H1 (cell line): ENCODE data around the gene KIF5A. TPM values are rescaled to one million over a fixed set of nuclear protein-coding genes. Genes with fewer than 3 reads are reported as not detected.
A peak's percentile ranks its signal among the peaks of the same experiment; 100 is the strongest.

Source experiments
- CTCF ChIA-PET: fragments of 300-600 bp; sonication (Branson Sonifier 250); formaldehyde crosslinking; loops from one replicate; lab custom pipeline; 2021; ENCODE audit not compliant: partially characterized antibody; lab: Charles Lee
- POLR2A ChIA-PET: fragments of 300-600 bp; sonication (Branson Sonifier 250); formaldehyde crosslinking; loops from one replicate; lab custom pipeline; 2021; ENCODE audit warnings: inconsistent platforms; ENCODE audit not compliant: partially characterized antibody; lab: Charles Lee
- DNase-seq, 2 experiments: peaks; one replicate each; pipeline versions ENCODE4 v3.0.0 to v3.0.0-alpha.2; 2010 to 2022; ENCODE audit warnings: low spot score in 2 of 2, low read depth in 1 of 2, mixed read lengths in 1 of 2
- FAIRE-seq: peaks from 2 replicates; lab custom pipeline; 2011; peaks lifted over from hg19 to GRCh38; lab: Jason Lieb, UNC
- H2AFZ ChIP-seq: 2 replicates; pipeline ENCODE4 v1.8.1; 2012; ENCODE audit warnings: low read length, inconsistent platforms
- H2AK5ac ChIP-seq: 2 replicates; pipeline ENCODE4 v1.6.1; 2013; ENCODE audit warnings: low read depth, low read length
- H2BK120ac ChIP-seq: replicated peaks from 2 replicates; pipeline ENCODE3; 2013; ENCODE audit warnings: low read depth, low read length, inconsistent platforms
- H2BK12ac ChIP-seq: 2 replicates; pipeline ENCODE4 v1.6.1; 2013; ENCODE audit warnings: low read depth, low read length
- H2BK15ac ChIP-seq: 2 replicates; pipeline ENCODE4 v1.6.1; 2013; ENCODE audit warnings: low read length
- H2BK20ac ChIP-seq: 2 replicates; pipeline ENCODE4 v1.6.1; 2013; ENCODE audit warnings: low read length
- H2BK5ac ChIP-seq: 2 replicates; pipeline ENCODE4 v1.6.1; 2013; ENCODE audit warnings: low read depth, low read length
- H3K14ac ChIP-seq: 2 replicates; pipeline ENCODE4 v1.6.1; 2013; ENCODE audit warnings: inconsistent platforms; ENCODE audit not compliant: insufficient read length
- H3K18ac ChIP-seq: 2 replicates; pipeline ENCODE4 v1.6.1; 2013; ENCODE audit warnings: low read length; ENCODE audit errors: extremely low read depth
- H3K23ac ChIP-seq: 2 replicates; pipeline ENCODE4 v1.6.1; 2013; ENCODE audit warnings: inconsistent platforms; ENCODE audit not compliant: insufficient read length
- H3K23me2 ChIP-seq: 2 replicates; pipeline ENCODE4 v1.6.1; 2013; ENCODE audit warnings: low read depth, low read length
- H3K27ac ChIP-seq: 2 replicates; pipeline ENCODE4 v1.6.1; 2011; ENCODE audit warnings: low read depth, low read length, inconsistent platforms
- H3K27me3 ChIP-seq, 4 experiments: replicated peaks in 1 of 4; 1 replicate in 1 of 4; 2 replicates in 3 of 4; pipeline versions ENCODE4 v1.6.1 to v1.8.1; 2011 to 2013; ENCODE audit warnings: low read length in 3 of 4, mild to moderate bottlenecking in 3 of 4, inconsistent platforms in 2 of 4, mixed read lengths in 2 of 4, moderate library complexity in 1 of 4; ENCODE audit not compliant: control insufficient read depth in 3 of 4, insufficient read depth in 3 of 4; ENCODE audit errors: extremely low read depth in 1 of 4
- H3K36me3 ChIP-seq, 4 experiments: 2 replicates each; pipeline versions ENCODE4 v1.6.1 to v1.8.1; 2011 to 2013; ENCODE audit warnings: mild to moderate bottlenecking in 4 of 4, low read length in 3 of 4, moderate library complexity in 2 of 4, control low read depth in 1 of 4, inconsistent platforms in 1 of 4; ENCODE audit not compliant: insufficient read depth in 4 of 4, control insufficient read depth in 2 of 4
- H3K4ac ChIP-seq: replicated peaks from 2 replicates; pipeline ENCODE3; 2013; ENCODE audit warnings: low read length, low read depth, mixed read lengths, inconsistent platforms; ENCODE audit not compliant: insufficient read length
- H3K4me1 ChIP-seq, 4 experiments: replicated peaks in 1 of 4; 1 replicate in 1 of 4; 2 replicates in 3 of 4; pipeline versions ENCODE4 v1.6.1 to v1.8.1; 2011 to 2013; ENCODE audit warnings: low read length in 3 of 4, inconsistent platforms in 2 of 4, mixed read lengths in 1 of 4; ENCODE audit not compliant: insufficient read depth in 4 of 4, control insufficient read depth in 3 of 4
- H3K4me2 ChIP-seq, 2 experiments: 2 replicates each; pipeline versions ENCODE4 v1.6.1 to v1.8.1; 2011 to 2013; ENCODE audit warnings: low read depth in 2 of 2, low read length in 2 of 2, control low read depth in 1 of 2, inconsistent platforms in 1 of 2, mild to moderate bottlenecking in 1 of 2; ENCODE audit not compliant: insufficient read depth in 1 of 2
- H3K4me3 ChIP-seq, 4 experiments: fragments of 200-600, 300-600 bp in 1 of 4; sonication (generic), shearing (Covaris generic), sonication (Bioruptor Twin) in 1 of 4; 2 replicates each; pipeline versions ENCODE4 v1.5.1 to v1.8.1; 2011 to 2016; ENCODE audit warnings: low read length in 4 of 4, low read depth in 3 of 4, control low read depth in 2 of 4, inconsistent platforms in 2 of 4, mild to moderate bottlenecking in 2 of 4, mixed read lengths in 1 of 4, moderate library complexity in 1 of 4; ENCODE audit not compliant: insufficient read depth in 2 of 4; ENCODE audit errors: extremely low read depth in 1 of 4
- H3K56ac ChIP-seq: replicated peaks from 2 replicates; pipeline ENCODE3; 2013; ENCODE audit warnings: low read depth, mild to moderate bottlenecking, mixed read lengths, low read length, inconsistent platforms; ENCODE audit not compliant: insufficient read length
- H3K79me1 ChIP-seq: 2 replicates; pipeline ENCODE4 v1.6.1; 2013; ENCODE audit warnings: low read depth, low read length, control low read depth
- H3K79me2 ChIP-seq, 2 experiments: 2 replicates each; pipeline versions ENCODE4 v1.6.1 to v1.8.1; 2012 to 2013; ENCODE audit warnings: low read length in 2 of 2, mild to moderate bottlenecking in 2 of 2, inconsistent platforms in 1 of 2; ENCODE audit not compliant: insufficient read depth in 2 of 2, control insufficient read depth in 1 of 2
- H3K9ac ChIP-seq, 4 experiments: replicated peaks in 1 of 4; 1 replicate in 1 of 4; 2 replicates in 3 of 4; pipeline versions ENCODE4 v1.6.1 to v1.8.1; 2011 to 2013; ENCODE audit warnings: low read depth in 3 of 4, low read length in 3 of 4, control low read depth in 2 of 4, mild to moderate bottlenecking in 2 of 4, moderate library complexity in 2 of 4, inconsistent platforms in 1 of 4; ENCODE audit errors: extremely low read depth in 1 of 4
- H3K9me3 ChIP-seq, 2 experiments: 2 replicates each; pipeline versions ENCODE4 v1.6.1 to v1.8.1; 2012 to 2013; ENCODE audit warnings: mild to moderate bottlenecking in 2 of 2, moderate library complexity in 2 of 2, control low read depth in 1 of 2, inconsistent platforms in 1 of 2, low read depth in 1 of 2, low read length in 1 of 2, mixed read lengths in 1 of 2; ENCODE audit not compliant: insufficient read depth in 2 of 2
- H4K20me1 ChIP-seq, 2 experiments: replicated peaks in 1 of 2; 2 replicates each; pipeline versions ENCODE3 to v1.8.1; 2011 to 2013; ENCODE audit warnings: inconsistent platforms in 2 of 2, low read length in 2 of 2, mild to moderate bottlenecking in 1 of 2; ENCODE audit not compliant: insufficient read depth in 2 of 2, control insufficient read depth in 1 of 2
- H4K5ac ChIP-seq: 2 replicates; pipeline ENCODE4 v1.6.1; 2013; ENCODE audit warnings: low read length, low read depth, mixed read lengths, inconsistent platforms; ENCODE audit not compliant: insufficient read length
- H4K8ac ChIP-seq: 2 replicates; pipeline ENCODE4 v1.8.0; 2013; ENCODE audit warnings: mild to moderate bottlenecking, moderate library complexity, low read length, inconsistent platforms; ENCODE audit not compliant: insufficient read depth; ENCODE audit errors: extremely low read depth
- H4K91ac ChIP-seq: replicated peaks from 2 replicates; pipeline ENCODE3; 2013; ENCODE audit warnings: low read length, mixed read lengths, inconsistent platforms; ENCODE audit not compliant: insufficient read length
- CREB1 ChIP-seq: IDR thresholded peaks from 2 replicates; pipeline ENCODE4 v1.6.1; 2012; ENCODE audit warnings: inconsistent platforms
- RAD21 ChIP-seq, 2 experiments: IDR thresholded peaks in 1 of 2; conservative IDR thresholded peaks in 1 of 2; 2 replicates each; pipeline ENCODE4 v1.6.1; 2011; ENCODE audit warnings: low read depth in 2 of 2, low read length in 2 of 2, improper control_type of control experiment in 1 of 2, inconsistent platforms in 1 of 2, mild to moderate bottlenecking in 1 of 2, moderate library complexity in 1 of 2
- RNF2 ChIP-seq: fragments of 200-900, 300-1000 bp; sonication (generic); IDR thresholded peaks from 2 replicates; pipeline ENCODE4 v1.7.1; 2016; ENCODE audit warnings: borderline replicate concordance, low read depth, mild to moderate bottlenecking, antibody characterized with exemption, low read length; ENCODE audit not compliant: poor library complexity, severe bottlenecking; ENCODE audit errors: missing control alignments
- SUZ12 ChIP-seq: fragments of 200-600 bp; sonication (generic); IDR thresholded peaks from 2 replicates; pipeline ENCODE4 v1.6.1; 2012; ENCODE audit warnings: mild to moderate bottlenecking, inconsistent platforms, low read length, moderate library complexity, mixed read lengths
- TAF1 ChIP-seq: IDR thresholded peaks from 2 replicates; pipeline ENCODE4 v1.6.1; 2011; ENCODE audit warnings: mild to moderate bottlenecking, low read depth, low read length
- TEAD4 ChIP-seq: IDR thresholded peaks from 2 replicates; pipeline ENCODE4 v1.6.1; 2012; ENCODE audit warnings: low read depth, low read length, inconsistent platforms, mixed read lengths
- YY1 ChIP-seq: IDR thresholded peaks from 2 replicates; pipeline ENCODE4 v1.6.1; 2011; ENCODE audit warnings: low read depth, mild to moderate bottlenecking, low read length
- WGBS, 2 experiments: shearing (Covaris generic) in 1 of 2; methylation state at CpG; one replicate each; pipeline versions ENCODE4 v1.1.6 to v1.1.7; 2013 to 2015; ENCODE audit warnings: low lambda C conversion rate in 2 of 2, mixed read lengths in 2 of 2, inconsistent platforms in 1 of 2, low coverage in 1 of 2, missing lambda C conversion rate in 1 of 2; ENCODE audit not compliant: insufficient replicate concordance in 2 of 2, insufficient coverage in 1 of 2, insufficient read length in 1 of 2; ENCODE audit errors: extremely low coverage in 1 of 2, missing lambda C conversion rate in 1 of 2; 5-methylcytosine and 5-hydroxymethylcytosine counted together
- polyA plus RNA-seq, 7 experiments: library from polyadenylated mRNA; depleted of rRNA in 3 of 7; stranded (reverse) in 5 of 7; unstranded in 2 of 7; fragments of >200 nt in 5 of 7; fragments of 200-250 nt in 2 of 7; gene quantifications; 1 replicate in 5 of 7; 2 replicates in 1 of 7; 4 replicates in 1 of 7; pipeline versions ENCODE4 v1.2.1 to v1.2.3, GENCODE V29; 2011 to 2013; ENCODE audit warnings: missing spikeins in 2 of 7, mixed read lengths in 2 of 7
- total RNA-seq: library from RNA; stranded (reverse); fragmentation: NEBNext Ultra II Directional; extraction: Animal tissue kit (Norgen Biotek cat#: 25700); gene quantifications from 2 replicates; pipeline ENCODE4 v1.2.1, GENCODE V29; 2021

KIF5A gene
- total and polyA plus RNA-seq, 2 of the 8 experiments (the other 6 are each of a cell fraction or from before 2014, with no cell fraction given) = 10.7 to 21.9 TPM

DNA sequence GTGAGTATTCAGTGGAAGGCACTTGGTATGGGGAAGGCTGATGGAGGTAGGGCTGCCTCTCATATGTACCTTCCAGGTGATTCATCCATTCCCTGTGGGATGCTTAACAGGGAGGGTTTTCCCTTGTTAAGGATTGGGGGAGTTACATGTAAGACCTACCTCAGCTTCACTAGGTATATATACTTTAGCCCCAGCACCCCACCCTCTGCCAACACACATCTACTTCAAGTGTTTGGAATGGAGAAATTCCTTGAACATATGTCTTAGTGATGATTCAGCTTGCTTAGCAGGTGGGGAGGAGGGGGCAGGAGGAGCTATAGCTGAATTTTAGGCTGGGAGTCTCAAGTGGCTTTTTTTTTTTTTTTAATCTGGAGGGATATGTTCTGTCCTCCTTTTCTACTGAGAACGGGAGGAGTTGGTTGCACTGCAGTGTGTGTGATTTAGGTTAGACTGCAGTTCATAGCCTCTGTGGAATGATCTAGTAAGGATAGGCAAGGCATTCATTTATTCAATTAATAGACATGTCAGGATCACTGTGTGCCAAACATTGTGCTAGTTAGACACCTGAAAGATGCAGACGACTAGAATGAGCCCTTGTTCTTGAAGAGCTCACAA lies 42.8 kb downstream of the KIF5A start:
- Histone ChIP-seq H3K4me3 (peak overlapping the region in 1 of 4 experiments; percentile 95; a peak in 2 of 8 replicates), H3K4me1 (peaks cover 2 to 7% (median 3%) of the 10 kb centered on the region in 4 experiments; a peak in 6 of 7 replicates), H3K36me3 (peaks cover 0 to 8% (median 3%) of the 10 kb centered on the region in 4 experiments; a peak in 2 of 8 replicates), H4K91ac (no peak overlapping the region), H3K79me2 (peaks cover 5 to 20% of the 10 kb centered on the region in 2 experiments; a peak in 3 of 4 replicates), H3K9me3 (no peaks in the 10 kb centered on the region), H3K23ac (no peak overlapping the region), H2BK15ac (no peak overlapping the region), H3K4ac (no peak overlapping the region), H3K27me3 (no peaks in the 10 kb centered on the region), H3K9ac (no peak overlapping the region), H4K8ac (no peak overlapping the region), H2BK20ac (no peak overlapping the region), H2BK5ac (no peak overlapping the region), H2BK120ac (no peak overlapping the region), H2BK12ac (no peak overlapping the region), H2AFZ (no peak overlapping the region), H3K18ac (no peak overlapping the region), H3K14ac (no peak overlapping the region), H3K79me1 (0 out of 2 replicates have a peak, but pooled peaks cover 3% of the 10 kb centered on the region), H3K27ac (no peak overlapping the region), H2AK5ac (no peak overlapping the region), H3K23me2 (peaks cover 15% of the 10 kb centered on the region; the same call in 1 of the 2 replicates), H4K5ac (no peak overlapping the region), H4K20me1 (peaks cover 2 to 4% of the 10 kb centered on the region in 2 experiments), H3K4me2 (peak overlapping the region in 1 of 2 experiments; percentile 83; a peak in 1 of 4 replicates), H3K56ac (no peak overlapping the region)
- TF ChIP-seq YY1 (no peak), TEAD4 (no peak), CREB1 (no peak), RAD21 (IDR thresholded peaks at IDR 0.05 in 1 of 2, conservative IDR thresholded peaks at IDR 0.05 in 1 of 2; ENCODE audit: low read depth in 2 of 2, low read length in 2 of 2) (no peak), SUZ12 (no peak), RNF2 (no peak), TAF1 (no peak)
- DNase-seq = no peak
- ChIA-PET CTCF (interaction anchor here (0.8 to 6.1 kb wide), 14 partner anchors 10 to 149 kb away, joined by 3 to 40 read pairs (median 5); partner anchors contain the start of genes DTX3 and OS9), POLR2A (interaction anchor here (1.2 to 6.2 kb wide), 8 partner anchors 8 to 152 kb away, joined by 3 to 60 read pairs (median 5); partner anchors contain the start of genes ARHGEF25, DTX3 and TSPAN31)
- FAIRE-seq = no peak
- 88% methylated on average over 2 of the region's 2 CpGs; no CpG with 5 or more reads in 1 of the 2 experiments for WGBS, 2 experiments
